ENCODE measurements around the gene BARX1. TPM values are rescaled to one million over a fixed set of nuclear protein-coding genes. Genes with fewer than 3 reads are reported as not detected.

BARX1 gene
- total and polyA plus RNA-seq, 9 of the 15 experiments (the other 6 are each of a cell fraction or from before 2014, with no cell fraction given) = 0.11 to 0.14 TPM; not detected in 7

- no peak for TF ChIP-seq ZBTB1 (CRISPR knock-in tag; IDR thresholded peaks at IDR 0.05; ENCODE audit: borderline replicate concordance, low read depth)
- TF ChIP-seq FOXA1 (IDR thresholded peaks at IDR 0.05; ENCODE audit: borderline replicate concordance) = no peak
Measured at GRCh38 chr9:93958121-93958818, 3.1 kb upstream of the BARX1 start (continued).

GRCh38 chr9:93955981-93956784 lies 1.0 kb upstream of the BARX1 start:
- FAIRE-seq (no peak), ATAC-seq (no peak)

More at GRCh38 chr9:93955981-93956784, 1.0 kb upstream of the BARX1 start:
- TF ChIP-seq, protein P1, sequence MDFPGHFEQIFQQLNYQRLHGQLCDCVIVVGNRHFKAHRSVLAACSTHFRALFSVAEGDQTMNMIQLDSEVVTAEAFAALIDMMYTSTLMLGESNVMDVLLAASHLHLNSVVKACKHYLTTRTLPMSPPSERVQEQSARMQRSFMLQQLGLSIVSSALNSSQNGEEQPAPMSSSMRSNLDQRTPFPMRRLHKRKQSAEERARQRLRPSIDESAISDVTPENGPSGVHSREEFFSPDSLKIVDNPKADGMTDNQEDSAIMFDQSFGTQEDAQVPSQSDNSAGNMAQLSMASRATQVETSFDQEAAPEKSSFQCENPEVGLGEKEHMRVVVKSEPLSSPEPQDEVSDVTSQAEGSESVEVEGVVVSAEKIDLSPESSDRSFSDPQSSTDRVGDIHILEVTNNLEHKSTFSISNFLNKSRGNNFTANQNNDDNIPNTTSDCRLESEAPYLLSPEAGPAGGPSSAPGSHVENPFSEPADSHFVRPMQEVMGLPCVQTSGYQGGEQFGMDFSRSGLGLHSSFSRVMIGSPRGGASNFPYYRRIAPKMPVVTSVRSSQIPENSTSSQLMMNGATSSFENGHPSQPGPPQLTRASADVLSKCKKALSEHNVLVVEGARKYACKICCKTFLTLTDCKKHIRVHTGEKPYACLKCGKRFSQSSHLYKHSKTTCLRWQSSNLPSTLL (IDR thresholded peaks at IDR 0.05) = no peak
- TF ChIP-seq, protein P2, sequence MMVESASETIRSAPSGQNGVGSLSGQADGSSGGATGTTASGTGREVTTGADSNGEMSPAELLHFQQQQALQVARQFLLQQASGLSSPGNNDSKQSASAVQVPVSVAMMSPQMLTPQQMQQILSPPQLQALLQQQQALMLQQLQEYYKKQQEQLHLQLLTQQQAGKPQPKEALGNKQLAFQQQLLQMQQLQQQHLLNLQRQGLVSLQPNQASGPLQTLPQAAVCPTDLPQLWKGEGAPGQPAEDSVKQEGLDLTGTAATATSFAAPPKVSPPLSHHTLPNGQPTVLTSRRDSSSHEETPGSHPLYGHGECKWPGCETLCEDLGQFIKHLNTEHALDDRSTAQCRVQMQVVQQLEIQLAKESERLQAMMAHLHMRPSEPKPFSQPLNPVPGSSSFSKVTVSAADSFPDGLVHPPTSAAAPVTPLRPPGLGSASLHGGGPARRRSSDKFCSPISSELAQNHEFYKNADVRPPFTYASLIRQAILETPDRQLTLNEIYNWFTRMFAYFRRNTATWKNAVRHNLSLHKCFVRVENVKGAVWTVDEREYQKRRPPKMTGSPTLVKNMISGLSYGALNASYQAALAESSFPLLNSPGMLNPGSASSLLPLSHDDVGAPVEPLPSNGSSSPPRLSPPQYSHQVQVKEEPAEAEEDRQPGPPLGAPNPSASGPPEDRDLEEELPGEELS (CRISPR knock-in tag; IDR thresholded peaks at IDR 0.05; ENCODE audit: borderline replicate concordance) = no peak
- no peak for TF ChIP-seq EZH2 (IDR thresholded peaks at IDR 0.05; ENCODE audit: borderline replicate concordance, low read depth, low read length)
- no peak overlapping the region for H3K4me2 ChIP-seq (ENCODE audit: insufficient read depth, low read length)
- no peak overlapping the region for H3K4me3 ChIP-seq
- H3K27me3 ChIP-seq (ENCODE audit: control insufficient read depth in 2 of 2, insufficient read depth in 2 of 2, low read length in 2 of 2) = peaks cover 49 to 87% of the 10 kb centered on the region in 2 experiments
- no peak overlapping the region for H3K9ac ChIP-seq (ENCODE audit: insufficient read depth in 1 of 2, low read depth in 2 of 2, low read length in 2 of 2)
- CTCF ChIA-PET (ENCODE audit: low intra/inter-chr PET ratio) = no interaction called here
- intact Hi-C loops (cut with micrococcal nuclease) (no loop called here), in situ Hi-C loops (cut with MboI) (loop anchor here (5.0 kb wide), 1 partner anchor 264 kb away; no protein-coding TSS in a partner anchor)
- H3K9me1 ChIP-seq (ENCODE audit: control insufficient read depth, insufficient read depth, low read length) = no peaks in the 10 kb centered on the region
- no peak overlapping the region for H3K27ac ChIP-seq (ENCODE audit: extremely low read depth, low read depth, low read length)
- BruUV-seq (replicated peaks) = no TSS peak
- H3K36me3 ChIP-seq (ENCODE audit: control insufficient read depth, insufficient read depth, low read length) = no peaks in the 10 kb centered on the region
- H3K9me3 ChIP-seq (replicated peaks; ENCODE audit: control insufficient read depth, insufficient read depth, low read depth, low read length) = no peaks in the 10 kb centered on the region
- H3K4me1 ChIP-seq (replicated peaks in 1 of 2; ENCODE audit: control insufficient read depth in 2 of 2, insufficient read depth in 2 of 2, low read length in 2 of 2) = peaks cover 0 to 50% of the 10 kb centered on the region in 2 experiments; a peak in 2 of 5 replicates
- no peaks in the 10 kb centered on the region for H3K79me2 ChIP-seq (ENCODE audit: control insufficient read depth, insufficient read depth, low read length)
- WGBS (ENCODE audit: insufficient coverage, low coverage, missing lambda C conversion rate) = 7% methylated on average over 12 of the region's 12 CpGs
- POLR2A ChIA-PET = interaction anchor here (0.7 to 0.9 kb wide), 2 partner anchors 9 to 276 kb away, joined by 3 to 4 read pairs; no protein-coding TSS in a partner anchor
- no peaks in the 10 kb centered on the region; the same call in 1 of the 2 replicates for H4K20me1 ChIP-seq (replicated peaks; ENCODE audit: control insufficient read depth, insufficient read depth, low read length)
- no peak for DNase-seq (ENCODE audit: extremely low read depth in 1 of 4, low spot score in 3 of 4)
- H2AFZ ChIP-seq (ENCODE audit: low read depth, low read length) = no peak overlapping the region
